Omental fat pad (tissue), 4 donors: ENCODE data around the gene CD248. TPM values are rescaled to one million over a fixed set of nuclear protein-coding genes. Genes with fewer than 3 reads are reported as not detected.

Experiments
- ATAC-seq: fragments of 150-250 bp; one replicate; pipeline ENCODE4 v1.9.1; 2016; ENCODE audit warnings: mild to moderate bottlenecking, moderate library complexity; ENCODE audit not compliant: low FRiP score
- DNase-seq: peaks from one replicate; pipeline ENCODE4 v3.0.0-alpha.2; 2019; ENCODE audit warnings: low spot score
- CTCF ChIP-seq, 3 donors: fragments of 450-650 bp; IDR thresholded peaks; one replicate each; pipeline ENCODE4 v1.5.1; 2016 to 2017; ENCODE audit warnings: antibody characterized with exemption in 3 of 3, mild to moderate bottlenecking in 3 of 3, moderate library complexity in 2 of 3
- total RNA-seq, 4 donors: library from RNA; depleted of rRNA; stranded (reverse); fragments of >200 nt; gene quantifications; one replicate each; pipeline ENCODE4 v1.1.0, GENCODE V29; 2016

Gene CD248
- total RNA-seq, result 100 to 1,000 TPM in 1 of 4 donors, 10 to 100 TPM in 3; 43.2 to 107 (median 70.7) TPM

GRCh38 chr11:66316849-66317251, at the start of gene CD248:
Gene CD248, minus strand, starts transcription at chr11:66317044. Its CDS starts 17 bp downstream, at chr11:66317027.
- ATAC-seq, result no peak

GRCh38 chr11:66365711-66366619, 49.1 kb upstream of the CD248 start:
- TF ChIP-seq CTCF (IDR thresholded peaks at IDR 0.05), result no peak
- ATAC-seq, result no peak
- no peak for DNase-seq

More at GRCh38 chr11:66316849-66317251, at the start of gene CD248:
- DNase-seq, result no peak
- no peak for TF ChIP-seq CTCF (IDR thresholded peaks at IDR 0.05)

GRCh38 chr11:66365166-66365565, 48.3 kb upstream of the CD248 start:
- ATAC-seq (no peak), DNase-seq (no peak)
- TF ChIP-seq CTCF (IDR thresholded peaks at IDR 0.05), result no peak

GRCh38 chr11:66363805-66364535, 47.1 kb upstream of the CD248 start:
- no peak for TF ChIP-seq CTCF (IDR thresholded peaks at IDR 0.05)
- ATAC-seq (no peak), DNase-seq (no peak)

GRCh38 chr11:66363187-66363601, 46.4 kb upstream of the CD248 start:
- DNase-seq (no peak), ATAC-seq (no peak)
- TF ChIP-seq CTCF (IDR thresholded peaks at IDR 0.05), result no peak

GRCh38 chr11:66362481-66363147, 45.8 kb upstream of the CD248 start:
- no peak for TF ChIP-seq CTCF (IDR thresholded peaks at IDR 0.05)

More at GRCh38 chr11:66362481-66363147, 45.8 kb upstream of the CD248 start:
- DNase-seq (no peak), ATAC-seq (no peak)
